Ovary (tissue), 9 donors: ENCODE results near the gene GPHN. TPM values are rescaled to one million over a fixed set of nuclear protein-coding genes. Genes with fewer than 3 reads are reported as not detected.

Source experiments
- DNase-seq, 5 donors: peaks; one replicate each; pipeline ENCODE4 v3.0.0-alpha.2; 2019 to 2020
- H3K27ac ChIP-seq, 2 donors: fragments of 200-600 bp; one replicate each; pipeline versions ENCODE4 v1.5.1 to v1.8.0; 2019 to 2022
- H3K27me3 ChIP-seq: fragments of 200-600 bp; one replicate; pipeline ENCODE4 v1.8.0; 2022
- H3K36me3 ChIP-seq: fragments of 200-600 bp; sonication (generic); one replicate; pipeline ENCODE4 v1.5.1; 2019
- H3K4me1 ChIP-seq: one replicate; pipeline ENCODE4 v1.8.1; 2013; ENCODE audit warnings: mild to moderate bottlenecking, moderate library complexity; ENCODE audit not compliant: insufficient read depth
- H3K4me3 ChIP-seq: fragments of 200-600 bp; sonication (generic); one replicate; pipeline ENCODE4 v1.5.1; 2017
- H3K9me3 ChIP-seq, 2 donors: fragments of 200-600 bp in 1 of 2; sonication (generic) in 1 of 2; one replicate each; pipeline versions ENCODE4 v1.5.1 to v1.8.1; 2013 to 2019; ENCODE audit warnings: mild to moderate bottlenecking in 1 of 2, moderate library complexity in 1 of 2
- EP300 ChIP-seq: sonication (generic); formaldehyde crosslinking; IDR thresholded peaks from one replicate; pipeline ENCODE4 v1.6.1; 2017; ENCODE audit warnings: antibody characterized with exemption
- POLR2A ChIP-seq: fragments of 450-650 bp; IDR thresholded peaks from one replicate; pipeline ENCODE4 v1.6.1; 2017; ENCODE audit warnings: antibody characterized with exemption, mild to moderate bottlenecking, moderate library complexity
- WGBS, 3 donors: extraction: QIAGEN DNeasy Blood & Tissue Kit in 1 of 3; methylation state at CpG; one replicate each; pipeline versions ENCODE4 v1.1.5 to v1.1.7; 2013 to 2017; 5-methylcytosine and 5-hydroxymethylcytosine counted together
- intact Hi-C, 4 donors: fragments of 100-400 bp; cut with DNase I; formaldehyde crosslinking; loops; one replicate each; pipeline versions ENCODE4 v1.11.0 to v1.15.1; 2022 to 2023
- polyA plus RNA-seq, 2 donors: library from polyadenylated mRNA; stranded (reverse); fragments of 200-250 nt in 1 of 2; fragments of 350-450 nt in 1 of 2; fragmentation: Illumina TruSeq in 1 of 2; extraction: RNeasy Lipid Tissue Mini Kit (QIAGEN cat#74804) in 1 of 2; gene quantifications; one replicate each; pipeline ENCODE4 v1.2.3, GENCODE V29; 2013 to 2014
- total RNA-seq, 7 donors: library from RNA; depleted of rRNA in 2 of 7; stranded (reverse); fragments of >200 nt in 2 of 7; fragmentation: NEBNext Ultra II Directional in 3 of 7; extraction: Animal tissue kit (Norgen Biotek cat#: 25700) in 3 of 7; gene quantifications; one replicate each; pipeline versions ENCODE4 v1.1.0 to v1.2.4, GENCODE V29; 2016 to 2023
- TF ChIP-seq, protein P1 (sequence below), 3 donors: fragments of 450-650 bp in 2 of 3; fragments of 200-600 bp in 1 of 3; IDR thresholded peaks; one replicate each; pipeline versions ENCODE4 v1.5.1 to v1.8.0; 2016 to 2022; ENCODE audit warnings: antibody characterized with exemption in 3 of 3, mild to moderate bottlenecking in 1 of 3
- donor health status: DM: no; HTN: no; CAD: no; lungs with moderate emphysema.
- donor health status: DM: no; HTN: no; CAD: no.
- donor health status: Bipolar disorder and iron deficiency.
- donor health status: DM: yes; HTN: yes; CAD: no.
- donor health status: DM: no; HTN: no; CAD: no.
- donor health status: DM: yes; HTN: yes; CAD: no.

Gene GPHN
- total and polyA plus RNA-seq, 9 donors: 8.3 to 44.9 (median 20.3) TPM

DNA sequence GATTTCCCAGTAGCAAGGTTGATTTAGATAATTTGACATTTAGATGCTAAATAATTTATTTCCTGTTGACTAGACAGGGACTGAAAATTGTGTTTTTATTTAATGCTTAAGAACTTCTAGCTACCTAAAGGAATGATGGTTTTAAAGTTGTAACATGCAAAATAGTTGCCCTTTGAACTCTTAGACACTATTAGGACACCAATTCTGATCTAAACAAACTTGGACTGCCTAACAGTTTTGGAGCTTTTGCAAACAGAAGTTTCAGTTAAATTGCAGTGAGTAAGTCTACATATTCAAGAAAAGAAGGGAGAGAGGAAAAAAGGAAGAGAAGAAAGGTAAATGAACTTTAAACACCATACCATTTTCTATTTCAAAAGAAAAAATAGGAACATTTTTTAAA is 492.0 kb downstream of the GPHN start:
- DNase-seq: no peak
- no peaks in the 10 kb centered on the region for H3K27me3 ChIP-seq
- no peak overlapping the region for H3K4me3 ChIP-seq
- H3K9me3 ChIP-seq: no peaks in the 10 kb centered on the region
- TF ChIP-seq, protein P1, sequence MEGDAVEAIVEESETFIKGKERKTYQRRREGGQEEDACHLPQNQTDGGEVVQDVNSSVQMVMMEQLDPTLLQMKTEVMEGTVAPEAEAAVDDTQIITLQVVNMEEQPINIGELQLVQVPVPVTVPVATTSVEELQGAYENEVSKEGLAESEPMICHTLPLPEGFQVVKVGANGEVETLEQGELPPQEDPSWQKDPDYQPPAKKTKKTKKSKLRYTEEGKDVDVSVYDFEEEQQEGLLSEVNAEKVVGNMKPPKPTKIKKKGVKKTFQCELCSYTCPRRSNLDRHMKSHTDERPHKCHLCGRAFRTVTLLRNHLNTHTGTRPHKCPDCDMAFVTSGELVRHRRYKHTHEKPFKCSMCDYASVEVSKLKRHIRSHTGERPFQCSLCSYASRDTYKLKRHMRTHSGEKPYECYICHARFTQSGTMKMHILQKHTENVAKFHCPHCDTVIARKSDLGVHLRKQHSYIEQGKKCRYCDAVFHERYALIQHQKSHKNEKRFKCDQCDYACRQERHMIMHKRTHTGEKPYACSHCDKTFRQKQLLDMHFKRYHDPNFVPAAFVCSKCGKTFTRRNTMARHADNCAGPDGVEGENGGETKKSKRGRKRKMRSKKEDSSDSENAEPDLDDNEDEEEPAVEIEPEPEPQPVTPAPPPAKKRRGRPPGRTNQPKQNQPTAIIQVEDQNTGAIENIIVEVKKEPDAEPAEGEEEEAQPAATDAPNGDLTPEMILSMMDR (IDR thresholded peaks at IDR 0.05): no peak
- no peak for TF ChIP-seq EP300
- no peak for TF ChIP-seq POLR2A
- H3K4me1 ChIP-seq: no peaks in the 10 kb centered on the region
- intact Hi-C loops: no loop called here
- H3K36me3 ChIP-seq: no peaks in the 10 kb centered on the region
- H3K27ac ChIP-seq: no peak overlapping the region

DNA sequence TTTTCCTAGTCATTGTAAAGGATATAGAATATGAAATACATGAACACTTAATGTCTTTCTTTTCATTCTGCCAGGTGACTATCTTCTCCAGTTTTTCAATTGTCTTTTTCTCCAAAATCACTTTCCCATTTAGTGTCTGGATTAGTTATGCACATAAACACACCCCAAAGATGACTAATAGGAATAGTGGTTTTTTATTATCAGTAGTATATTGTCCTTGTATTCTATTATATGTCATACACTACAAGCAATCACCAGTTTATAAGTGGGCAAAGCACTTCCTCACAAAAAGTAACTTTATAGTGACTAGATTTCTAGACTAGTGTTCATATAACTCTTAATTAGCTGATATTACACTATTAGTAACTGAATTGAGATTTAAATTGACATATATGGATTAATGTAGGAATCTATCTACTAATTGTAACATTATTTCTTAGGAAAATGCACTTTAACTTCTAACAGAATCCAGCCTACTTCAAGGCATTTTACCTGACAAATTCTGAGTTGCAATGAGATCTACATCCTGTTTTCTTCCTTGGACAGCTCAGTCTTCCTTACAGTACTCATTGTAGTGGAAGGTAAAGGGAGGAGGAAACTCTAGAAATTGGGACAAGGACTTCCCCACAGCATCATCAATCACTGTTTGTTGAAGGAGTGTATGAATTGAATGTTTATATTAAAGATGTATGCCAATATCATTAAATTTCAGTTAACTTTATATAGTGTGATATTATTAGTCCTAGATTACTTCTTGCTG is 495.2 kb downstream of the GPHN start:
- Histone ChIP-seq H3K27ac (no peak overlapping the region), H3K9me3 (no peaks in the 10 kb centered on the region), H3K27me3 (no peaks in the 10 kb centered on the region), H3K4me1 (no peaks in the 10 kb centered on the region), H3K36me3 (no peaks in the 10 kb centered on the region), H3K4me3 (no peak overlapping the region)
- no peak for TF ChIP-seq POLR2A
- TF ChIP-seq EP300: no peak
- TF ChIP-seq, protein P1 (IDR thresholded peaks at IDR 0.05): no peak
- DNase-seq: no peak
- intact Hi-C loops: no loop called here

DNA sequence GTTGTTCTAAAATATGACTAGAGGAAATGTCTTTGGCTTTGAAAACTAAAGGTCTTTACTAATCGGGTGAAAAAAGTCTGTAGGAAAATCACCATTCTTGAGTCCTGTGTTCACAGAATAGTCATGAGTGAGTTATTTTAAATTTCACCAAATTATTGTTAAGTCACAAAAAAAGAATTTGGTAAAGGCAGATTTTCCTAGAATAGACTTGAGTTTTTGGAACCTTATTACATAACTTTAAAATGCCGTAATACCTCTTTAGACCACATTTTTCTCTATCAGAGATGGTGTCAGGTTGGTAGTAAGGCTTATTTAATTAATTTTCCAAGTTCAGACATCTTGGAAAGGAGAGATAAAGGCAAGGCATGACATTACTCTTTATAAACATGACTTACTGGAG is 496.6 kb downstream of the GPHN start:
- TF ChIP-seq, protein P1 (IDR thresholded peaks at IDR 0.05): no peak
- TF ChIP-seq EP300 (no peak), POLR2A (no peak)
- Histone ChIP-seq H3K4me3 (no peak overlapping the region), H3K9me3 (no peaks in the 10 kb centered on the region), H3K4me1 (no peaks in the 10 kb centered on the region), H3K36me3 (no peaks in the 10 kb centered on the region), H3K27me3 (no peaks in the 10 kb centered on the region), H3K27ac (no peak overlapping the region)
- intact Hi-C loops: no loop called here
- DNase-seq: no peak
- WGBS, 3 donors: 73 to 97% (median 96%) methylated on average over 2 of the region's 2 CpGs

DNA sequence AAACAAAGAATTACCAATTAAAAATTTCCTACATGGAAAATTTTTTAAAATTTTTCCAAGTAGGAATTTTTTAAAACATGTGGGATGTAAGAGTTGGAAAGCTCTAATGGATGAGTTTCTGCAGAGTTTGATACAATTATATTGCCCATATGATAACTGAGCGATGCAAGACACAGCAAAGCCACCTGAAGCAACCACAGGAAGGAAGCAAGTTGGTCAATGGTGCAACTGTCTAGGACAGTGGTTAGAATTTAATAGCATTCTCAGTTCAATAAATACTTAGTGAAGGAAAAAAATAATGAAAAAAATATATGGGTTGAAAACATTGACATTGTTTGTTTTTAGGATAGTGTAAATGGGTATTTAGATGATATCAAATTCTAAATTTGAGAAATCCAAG is 502.7 kb downstream of the GPHN start:
- H3K36me3 ChIP-seq: no peaks in the 10 kb centered on the region
- 88 to 100% (median 95%) methylated on average over 1 of the region's 1 CpG for WGBS, 3 donors
- H3K27ac ChIP-seq: no peak overlapping the region
- H3K4me1 ChIP-seq: no peaks in the 10 kb centered on the region
- H3K4me3 ChIP-seq: no peak overlapping the region
- TF ChIP-seq, protein P1 (IDR thresholded peaks at IDR 0.05): no peak
- no peak for TF ChIP-seq POLR2A
- TF ChIP-seq EP300: no peak
- DNase-seq: no peak
- H3K27me3 ChIP-seq: no peaks in the 10 kb centered on the region
- H3K9me3 ChIP-seq: no peaks in the 10 kb centered on the region
- intact Hi-C loops: no loop called here
